ENCODE measurements around the gene GNB1L. TPM values are rescaled to one million over a fixed set of nuclear protein-coding genes. Genes with fewer than 3 reads are reported as not detected.

Gene GNB1L
- total and polyA plus RNA-seq, 9 of the 15 experiments (the other 6 are each of a cell fraction or from before 2014, with no cell fraction given), result 0.56 to 50.5 (median 10.2) TPM

DNA sequence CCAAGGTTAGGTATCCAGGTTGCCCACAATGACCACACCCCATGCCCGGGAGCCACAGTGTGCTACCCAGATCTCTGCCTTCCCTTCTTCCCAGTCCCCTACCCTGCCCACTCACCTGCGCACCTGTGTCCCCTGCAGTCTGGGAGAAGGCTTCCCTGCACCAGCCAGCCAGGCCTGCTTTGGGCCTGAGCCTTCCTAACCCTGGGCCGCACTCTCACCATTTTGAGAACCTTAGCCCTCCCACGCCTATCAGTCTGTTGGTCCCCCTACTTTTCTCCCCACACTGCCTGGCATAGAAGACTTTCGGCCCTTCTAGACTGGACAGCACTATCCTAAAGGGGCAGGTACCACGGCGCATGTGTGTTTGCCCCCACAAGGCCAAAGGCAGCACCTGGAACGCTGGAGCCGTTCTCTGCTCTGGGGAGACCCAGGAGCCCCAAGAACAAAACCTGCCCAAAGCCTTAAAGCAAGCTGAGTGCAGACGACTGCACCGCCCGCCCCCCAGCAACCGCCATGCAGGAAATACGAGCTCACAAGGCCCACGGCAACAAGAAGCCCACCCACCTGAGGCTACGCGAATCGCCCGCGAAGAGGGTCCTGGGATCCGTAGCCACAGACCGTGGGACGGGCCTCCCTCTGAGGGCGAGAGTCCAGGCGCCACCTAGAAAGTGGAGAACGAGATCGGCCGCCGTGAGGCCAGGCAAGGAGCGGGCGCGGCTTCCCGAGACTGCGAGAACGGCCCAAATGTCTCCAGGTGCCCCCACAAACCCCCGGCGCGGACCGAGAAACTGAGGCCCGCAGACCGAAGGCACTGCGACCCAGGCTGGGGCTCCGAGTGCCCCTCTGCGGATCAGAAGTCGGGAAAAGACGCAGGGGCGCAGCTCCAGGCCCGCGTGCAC lies 546 bp downstream of the GNB1L start (continued):
- TF ChIP-seq, protein P1, sequence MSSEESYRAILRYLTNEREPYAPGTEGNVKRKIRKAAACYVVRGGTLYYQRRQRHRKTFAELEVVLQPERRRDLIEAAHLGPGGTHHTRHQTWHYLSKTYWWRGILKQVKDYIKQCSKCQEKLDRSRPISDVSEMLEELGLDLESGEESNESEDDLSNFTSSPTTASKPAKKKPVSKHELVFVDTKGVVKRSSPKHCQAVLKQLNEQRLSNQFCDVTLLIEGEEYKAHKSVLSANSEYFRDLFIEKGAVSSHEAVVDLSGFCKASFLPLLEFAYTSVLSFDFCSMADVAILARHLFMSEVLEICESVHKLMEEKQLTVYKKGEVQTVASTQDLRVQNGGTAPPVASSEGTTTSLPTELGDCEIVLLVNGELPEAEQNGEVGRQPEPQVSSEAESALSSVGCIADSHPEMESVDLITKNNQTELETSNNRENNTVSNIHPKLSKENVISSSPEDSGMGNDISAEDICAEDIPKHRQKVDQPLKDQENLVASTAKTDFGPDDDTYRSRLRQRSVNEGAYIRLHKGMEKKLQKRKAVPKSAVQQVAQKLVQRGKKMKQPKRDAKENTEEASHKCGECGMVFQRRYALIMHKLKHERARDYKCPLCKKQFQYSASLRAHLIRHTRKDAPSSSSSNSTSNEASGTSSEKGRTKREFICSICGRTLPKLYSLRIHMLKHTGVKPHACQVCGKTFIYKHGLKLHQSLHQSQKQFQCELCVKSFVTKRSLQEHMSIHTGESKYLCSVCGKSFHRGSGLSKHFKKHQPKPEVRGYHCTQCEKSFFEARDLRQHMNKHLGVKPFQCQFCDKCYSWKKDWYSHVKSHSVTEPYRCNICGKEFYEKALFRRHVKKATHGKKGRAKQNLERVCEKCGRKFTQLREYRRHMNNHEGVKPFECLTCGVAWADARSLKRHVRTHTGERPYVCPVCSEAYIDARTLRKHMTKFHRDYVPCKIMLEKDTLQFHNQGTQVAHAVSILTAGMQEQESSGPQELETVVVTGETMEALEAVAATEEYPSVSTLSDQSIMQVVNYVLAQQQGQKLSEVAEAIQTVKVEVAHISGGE (CRISPR knock-in tag; IDR thresholded peaks at IDR 0.05), result 0 out of 6 replicates have a peak, but pooled peaks of 1 of the 3 experiments have one; percentile 38
- TF ChIP-seq ZNF217 (CRISPR knock-in tag; IDR thresholded peaks at IDR 0.05) (no peak), KLF1 (tag; IDR thresholded peaks at IDR 0.05) (peak; percentile 11; the same call in 1 of the 2 replicates), SRSF1 (IDR thresholded peaks at IDR 0.05; ENCODE audit: low read depth, low read length) (no peak), RCOR1 (IDR thresholded peaks at IDR 0.05; ENCODE audit: borderline replicate concordance in 1 of 2, low read depth in 2 of 2, low read length in 2 of 2) (no peak), SIN3B (IDR thresholded peaks at IDR 0.05; ENCODE audit: low read depth) (no peak), IRF9 (tag; IDR thresholded peaks at IDR 0.05) (0 out of 2 replicates have a peak, but pooled peaks have one; percentile 8), JUNB (CRISPR knock-in tag; conservative IDR thresholded peaks at IDR 0.05) (0 out of 2 replicates have a peak, but pooled peaks have one; percentile 31)
- TF ChIP-seq, protein P2, sequence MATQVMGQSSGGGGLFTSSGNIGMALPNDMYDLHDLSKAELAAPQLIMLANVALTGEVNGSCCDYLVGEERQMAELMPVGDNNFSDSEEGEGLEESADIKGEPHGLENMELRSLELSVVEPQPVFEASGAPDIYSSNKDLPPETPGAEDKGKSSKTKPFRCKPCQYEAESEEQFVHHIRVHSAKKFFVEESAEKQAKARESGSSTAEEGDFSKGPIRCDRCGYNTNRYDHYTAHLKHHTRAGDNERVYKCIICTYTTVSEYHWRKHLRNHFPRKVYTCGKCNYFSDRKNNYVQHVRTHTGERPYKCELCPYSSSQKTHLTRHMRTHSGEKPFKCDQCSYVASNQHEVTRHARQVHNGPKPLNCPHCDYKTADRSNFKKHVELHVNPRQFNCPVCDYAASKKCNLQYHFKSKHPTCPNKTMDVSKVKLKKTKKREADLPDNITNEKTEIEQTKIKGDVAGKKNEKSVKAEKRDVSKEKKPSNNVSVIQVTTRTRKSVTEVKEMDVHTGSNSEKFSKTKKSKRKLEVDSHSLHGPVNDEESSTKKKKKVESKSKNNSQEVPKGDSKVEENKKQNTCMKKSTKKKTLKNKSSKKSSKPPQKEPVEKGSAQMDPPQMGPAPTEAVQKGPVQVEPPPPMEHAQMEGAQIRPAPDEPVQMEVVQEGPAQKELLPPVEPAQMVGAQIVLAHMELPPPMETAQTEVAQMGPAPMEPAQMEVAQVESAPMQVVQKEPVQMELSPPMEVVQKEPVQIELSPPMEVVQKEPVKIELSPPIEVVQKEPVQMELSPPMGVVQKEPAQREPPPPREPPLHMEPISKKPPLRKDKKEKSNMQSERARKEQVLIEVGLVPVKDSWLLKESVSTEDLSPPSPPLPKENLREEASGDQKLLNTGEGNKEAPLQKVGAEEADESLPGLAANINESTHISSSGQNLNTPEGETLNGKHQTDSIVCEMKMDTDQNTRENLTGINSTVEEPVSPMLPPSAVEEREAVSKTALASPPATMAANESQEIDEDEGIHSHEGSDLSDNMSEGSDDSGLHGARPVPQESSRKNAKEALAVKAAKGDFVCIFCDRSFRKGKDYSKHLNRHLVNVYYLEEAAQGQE (IDR thresholded peaks at IDR 0.05; ENCODE audit: borderline replicate concordance), result no peak
- TF ChIP-seq, protein P2 (CRISPR knock-in tag; IDR thresholded peaks at IDR 0.05; ENCODE audit: low read depth), result peak; percentile 83; the same call in 1 of the 2 replicates
